GM18526 (cell line): ENCODE data around the gene RNU7-1.

ENCODE experiments used
- POLR2A ChIP-seq: IDR thresholded peaks from 3 replicates; pipeline ENCODE4 v1.6.1; 2011; ENCODE audit not compliant: insufficient read length; ENCODE audit errors: extremely low read depth

Gene RNU7-1

DNA sequence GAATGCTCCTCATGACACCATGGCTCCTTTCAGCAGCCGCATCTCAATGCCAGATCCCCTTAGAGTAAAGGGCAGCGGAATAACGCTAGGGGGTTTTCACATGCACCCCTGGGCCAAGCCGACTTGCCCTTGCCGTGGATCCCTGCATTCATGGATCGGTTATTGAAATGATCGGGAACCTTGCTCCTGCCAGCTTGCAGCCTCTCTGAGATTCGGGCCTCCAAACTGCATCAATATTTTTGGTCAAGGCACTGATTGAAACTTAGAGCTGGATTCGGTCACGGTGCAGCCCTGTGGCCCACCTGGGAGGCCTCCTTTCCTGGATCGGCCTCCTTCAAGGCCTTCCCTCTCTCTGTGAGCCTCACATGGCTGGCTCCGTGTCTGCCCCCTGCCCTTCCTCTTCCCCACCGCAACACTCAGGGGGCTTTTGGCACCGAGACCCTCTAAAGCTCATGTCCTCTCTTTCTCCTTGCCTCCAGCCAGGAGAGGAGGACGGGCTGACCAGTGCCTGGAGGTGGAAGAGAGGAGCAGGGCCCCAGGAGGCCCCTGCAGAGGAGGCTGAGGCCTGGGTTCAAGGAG is 9.3 kb downstream of the RNU7-1 start:
- no peak for TF ChIP-seq POLR2A

GRCh38 chr12:6953442-6954315 is 10.1 kb downstream of the RNU7-1 start:
- TF ChIP-seq POLR2A = peak; percentile 99

DNA sequence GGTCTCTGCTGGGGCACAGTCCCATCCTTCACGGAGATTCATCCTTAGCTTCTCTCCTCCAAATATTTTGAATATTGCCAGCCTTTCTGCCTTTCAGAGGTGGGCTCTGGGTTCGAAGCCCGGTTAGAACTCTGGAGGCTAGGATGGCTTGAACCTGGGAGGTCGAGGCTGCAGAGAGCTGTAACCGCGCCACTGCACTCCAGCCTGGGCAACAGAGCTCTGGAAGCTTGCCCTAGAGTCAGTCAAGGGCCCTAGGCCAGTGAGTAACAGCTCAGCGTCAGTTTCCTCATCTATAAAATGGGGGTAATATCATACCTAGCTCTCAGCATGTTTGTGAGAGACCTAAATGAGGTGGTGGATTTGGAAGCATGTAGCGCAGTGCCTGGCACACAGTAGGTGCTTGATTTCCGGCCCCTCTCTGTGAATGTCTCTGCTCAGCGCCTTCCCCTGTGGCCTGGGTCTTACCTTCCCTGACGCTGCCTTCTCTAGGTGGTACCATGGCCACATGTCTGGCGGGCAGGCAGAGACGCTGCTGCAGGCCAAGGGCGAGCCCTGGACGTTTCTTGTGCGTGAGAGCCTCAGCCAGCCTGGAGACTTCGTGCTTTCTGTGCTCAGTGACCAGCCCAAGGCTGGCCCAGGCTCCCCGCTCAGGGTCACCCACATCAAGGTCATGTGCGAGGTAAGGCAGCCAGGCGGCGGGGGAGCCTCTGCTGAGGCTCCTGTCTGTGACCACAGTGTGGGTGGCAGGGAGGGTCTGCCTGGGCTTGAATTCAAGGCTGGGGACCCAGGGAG is 10.9 kb downstream of the RNU7-1 start:
- TF ChIP-seq POLR2A = no peak

GRCh38 chr12:6955108-6956020 is 11.7 kb downstream of the RNU7-1 start:
- TF ChIP-seq POLR2A = peak; percentile 7

GRCh38 chr12:6956021-6956727 is 12.6 kb downstream of the RNU7-1 start:
- no peak for TF ChIP-seq POLR2A

- peak; percentile 22 for TF ChIP-seq POLR2A
Observed at GRCh38 chr12:6957151-6957701, 13.6 kb downstream of the RNU7-1 start.

- TF ChIP-seq POLR2A = no peak
Observed at GRCh38 chr12:6957741-6958608, 14.4 kb downstream of the RNU7-1 start.

GRCh38 chr12:6958609-6959057 is 15.0 kb downstream of the RNU7-1 start:
- no peak for TF ChIP-seq POLR2A

GRCh38 chr12:6959058-6959804 is 15.6 kb downstream of the RNU7-1 start:
- peak; percentile 79 for TF ChIP-seq POLR2A

DNA sequence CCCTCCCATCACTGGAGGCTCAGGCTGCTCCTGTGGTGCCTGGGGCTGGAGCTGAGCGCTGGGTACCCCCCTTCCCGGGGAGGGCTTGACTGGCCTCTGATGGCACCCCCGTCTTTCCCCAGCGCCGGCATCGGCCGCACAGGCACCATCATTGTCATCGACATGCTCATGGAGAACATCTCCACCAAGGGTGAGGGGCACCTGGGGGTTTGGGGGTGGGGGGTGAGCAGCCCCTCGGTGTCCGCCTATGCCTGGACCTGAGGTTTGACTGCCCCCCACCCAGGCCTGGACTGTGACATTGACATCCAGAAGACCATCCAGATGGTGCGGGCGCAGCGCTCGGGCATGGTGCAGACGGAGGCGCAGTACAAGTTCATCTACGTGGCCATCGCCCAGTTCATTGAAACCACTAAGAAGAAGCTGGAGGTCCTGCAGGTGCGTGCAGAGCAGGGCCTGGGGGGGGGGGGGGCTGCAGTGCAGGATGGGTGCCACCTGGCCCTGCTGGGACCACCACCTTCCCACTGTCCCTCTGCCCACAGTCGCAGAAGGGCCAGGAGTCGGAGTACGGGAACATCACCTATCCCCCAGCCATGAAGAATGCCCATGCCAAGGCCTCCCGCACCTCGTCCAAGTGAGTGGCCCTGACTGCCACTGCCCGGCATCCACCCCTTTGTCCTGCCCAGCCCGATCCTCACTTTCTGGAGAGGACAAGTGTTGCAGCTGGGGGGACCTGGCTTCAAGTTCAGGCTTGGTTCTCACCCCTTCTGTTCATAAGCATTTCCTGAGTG is 16.4 kb downstream of the RNU7-1 start:
- no peak for TF ChIP-seq POLR2A

- no peak for TF ChIP-seq POLR2A
Observed at GRCh38 chr12:6960593-6961277, 17.1 kb downstream of the RNU7-1 start.
